ENCODE results near the gene RBPJ.

GRCh38 chr4:26406346-26406975, 85.6 kb downstream of the RBPJ start:
- TF ChIP-seq CTCF (IDR thresholded peaks at IDR 0.05; ENCODE audit: low read length) (no peak), EZH2 (optimal IDR thresholded peaks at IDR 0.05; ENCODE audit: low read depth, low read length) (no peak), EZH2phosphoT487 (IDR thresholded peaks at IDR 0.05; ENCODE audit: low read length) (no peak)

Data from MM.1S (cell line).